Right cardiac atrium (tissue), 5 donors: Measurements from ENCODE around the gene MGLL. TPM values are rescaled to one million over a fixed set of nuclear protein-coding genes. Genes with fewer than 3 reads are reported as not detected.

Experiments used
- ATAC-seq, 2 donors: fragments of 200-7000 bp; cut with Tn5 transposase; one replicate each; pipeline versions ENCODE4 v1.8.0 to v1.9.1; 2020; ENCODE audit warnings: moderate library complexity in 2 of 2, mild to moderate bottlenecking in 1 of 2
- DNase-seq, 3 donors: peaks; one replicate each; pipeline ENCODE4 v3.0.0-alpha.2; 2020
- H3K27ac ChIP-seq: one replicate; pipeline ENCODE4 v1.5.1; 2013; ENCODE audit warnings: mild to moderate bottlenecking, low read length, control low read depth, moderate library complexity
- H3K27me3 ChIP-seq: one replicate; pipeline ENCODE4 v1.6.1; 2013; ENCODE audit not compliant: control insufficient read depth, insufficient read depth
- H3K4me1 ChIP-seq: one replicate; pipeline ENCODE4 v1.6.1; 2013; ENCODE audit warnings: low read length; ENCODE audit not compliant: control insufficient read depth, insufficient read depth
- H3K4me3 ChIP-seq: one replicate; pipeline ENCODE4 v1.5.1; 2013; ENCODE audit warnings: low read length, control low read depth
- H3K9me3 ChIP-seq: one replicate; pipeline ENCODE4 v1.6.1; 2013; ENCODE audit warnings: low read length; ENCODE audit not compliant: control insufficient read depth
- WGBS: extraction: QIAGEN DNeasy Blood & Tissue Kit; methylation state at CpG from one replicate; pipeline ENCODE4 v1.1.7; 2013; 5-methylcytosine and 5-hydroxymethylcytosine counted together
- intact Hi-C, 4 donors: fragments of 100-400 bp; cut with DNase I; formaldehyde crosslinking; loops; one replicate each; pipeline versions ENCODE4 v1.11.0 to v1.14.0; 2022 to 2023
- polyA plus RNA-seq: library from polyadenylated mRNA; stranded (reverse); fragments of 200-250 nt; gene quantifications from one replicate; pipeline ENCODE4 v1.2.3, GENCODE V29; 2013
- total RNA-seq, 4 donors: library from RNA; stranded (reverse); fragmentation: NEBNext Ultra II Directional; extraction: Animal tissue kit (Norgen Biotek cat#: 25700); gene quantifications; one replicate each; pipeline ENCODE4 v1.2.1, GENCODE V29; 2021
- donor health status: healthy with polysubstance abuse.
- donor health status: DM: no; HTN: yes; CAD: no.
- donor health status: DM: no; HTN: no; CAD: no.
- donor health status: DM: no; HTN: yes; CAD: no; lungs with severe emphysema.
- donor health status: DM: yes; HTN: yes; CAD: no.

Gene MGLL
- total and polyA plus RNA-seq, 5 donors, result 52.2 to 80.4 (median 64.9) TPM

- Histone ChIP-seq H3K9me3 (no peaks in the 10 kb centered on the region), H3K27ac (peak overlapping the region; percentile 71), H3K27me3 (no peaks in the 10 kb centered on the region), H3K4me1 (peaks cover 32% of the 10 kb centered on the region), H3K4me3 (no peak overlapping the region)
- DNase-seq (peak in 2 of 3 donors; percentile 50 to 61), ATAC-seq (no peak)
- intact Hi-C loops, result no loop called here
- 68% methylated on average over 12 of the region's 12 CpGs for WGBS
Observed at GRCh38 chr3:127739347-127740135, 82.8 kb downstream of the MGLL start.

GRCh38 chr3:127738192-127738840 lies 84.0 kb downstream of the MGLL start:
- whole genome bisulfite sequencing, result 85% methylated on average over 8 of the region's 8 CpGs
- H3K4me3 ChIP-seq, result no peak overlapping the region
- intact Hi-C loops, result no loop called here
- peak overlapping the region; percentile 86 for H3K27ac ChIP-seq
- H3K4me1 ChIP-seq, result peaks cover 29% of the 10 kb centered on the region
- H3K27me3 ChIP-seq, result no peaks in the 10 kb centered on the region
- ATAC-seq (peak in 1 of 2 donors; percentile 73), DNase-seq (peak in 1 of 3 donors; percentile 58)
- no peaks in the 10 kb centered on the region for H3K9me3 ChIP-seq

GRCh38 chr3:127736801-127737539 lies 85.3 kb downstream of the MGLL start:
- WGBS, result 90% methylated on average over 10 of the region's 10 CpGs
- Histone ChIP-seq H3K4me3 (no peak overlapping the region), H3K27ac (peak overlapping the region; percentile 12), H3K27me3 (no peaks in the 10 kb centered on the region), H3K4me1 (peaks cover 33% of the 10 kb centered on the region), H3K9me3 (no peaks in the 10 kb centered on the region)
- ATAC-seq (no peak), DNase-seq (no peak)
- intact Hi-C loops, result no loop called here

GRCh38 chr3:127735767-127736693 lies 86.3 kb downstream of the MGLL start:
- 48% methylated on average over 9 of the region's 9 CpGs for WGBS
- Histone ChIP-seq H3K27me3 (no peaks in the 10 kb centered on the region), H3K27ac (peak overlapping the region; percentile 50), H3K9me3 (no peaks in the 10 kb centered on the region), H3K4me3 (no peak overlapping the region), H3K4me1 (peaks cover 33% of the 10 kb centered on the region)
- peak; percentile 34 to 55 for ATAC-seq
- intact Hi-C loops, result no loop called here
- DNase-seq, result peak in 2 of 3 donors; percentile 62 to 74

- H3K27ac ChIP-seq, result peak overlapping the region; percentile 63
- peak; percentile 42 to 60 for ATAC-seq
- H3K9me3 ChIP-seq, result no peaks in the 10 kb centered on the region
- H3K4me3 ChIP-seq, result no peak overlapping the region
- DNase-seq, result peak; percentile 43 to 69 (median 63)
- no peaks in the 10 kb centered on the region for H3K27me3 ChIP-seq
- intact Hi-C loops, result no loop called here
- WGBS, result 34% methylated on average over 8 of the region's 8 CpGs
- H3K4me1 ChIP-seq, result peaks cover 38% of the 10 kb centered on the region
Observed at GRCh38 chr3:127734754-127735473, 87.4 kb downstream of the MGLL start.

GRCh38 chr3:127734181-127734720 lies 88.1 kb downstream of the MGLL start:
- 96% methylated on average over 12 of the region's 12 CpGs for WGBS
- no peaks in the 10 kb centered on the region for H3K9me3 ChIP-seq
- peak overlapping the region; percentile 63 for H3K27ac ChIP-seq
- DNase-seq (peak in 1 of 3 donors; percentile 39), ATAC-seq (no peak)
- H3K4me1 ChIP-seq, result peaks cover 37% of the 10 kb centered on the region
- no peaks in the 10 kb centered on the region for H3K27me3 ChIP-seq
- intact Hi-C loops, result no loop called here
- H3K4me3 ChIP-seq, result no peak overlapping the region

- 93% methylated on average over 10 of the region's 10 CpGs for WGBS
- Histone ChIP-seq H3K4me3 (no peak overlapping the region), H3K27ac (no peak overlapping the region), H3K27me3 (no peaks in the 10 kb centered on the region), H3K4me1 (peaks cover 36% of the 10 kb centered on the region), H3K9me3 (no peaks in the 10 kb centered on the region)
- intact Hi-C loops, result no loop called here
- ATAC-seq, result no peak
- DNase-seq, result peak in 1 of 3 donors; percentile 41
Observed at GRCh38 chr3:127733781-127734180, 88.5 kb downstream of the MGLL start.

- Histone ChIP-seq H3K9me3 (no peaks in the 10 kb centered on the region), H3K27me3 (no peaks in the 10 kb centered on the region), H3K4me3 (no peak overlapping the region), H3K27ac (no peak overlapping the region), H3K4me1 (peaks cover 30% of the 10 kb centered on the region)
- peak in 1 of 3 donors; percentile 31 for DNase-seq
- 74% methylated on average over 9 of the region's 9 CpGs for WGBS
- no peak for ATAC-seq
- intact Hi-C loops, result no loop called here
Observed at GRCh38 chr3:127732879-127733350, 89.4 kb downstream of the MGLL start.

- DNase-seq (no peak), ATAC-seq (no peak)
- no peak overlapping the region for H3K4me3 ChIP-seq
- H3K4me1 ChIP-seq, result peaks cover 30% of the 10 kb centered on the region
- WGBS, result 93% methylated on average over 4 of the region's 4 CpGs
- no peaks in the 10 kb centered on the region for H3K9me3 ChIP-seq
- H3K27me3 ChIP-seq, result no peaks in the 10 kb centered on the region
- H3K27ac ChIP-seq, result no peak overlapping the region
- intact Hi-C loops, result no loop called here
Observed at GRCh38 chr3:127732303-127732702, 90.0 kb downstream of the MGLL start.
